AG09319 (cell line): ENCODE data around the gene SPRING1.

Experiments
- DNase-seq: peaks from one replicate; pipeline ENCODE4 v3.0.0-alpha.2; 2010; ENCODE audit warnings: low read depth; ENCODE audit errors: extremely low read depth
- CTCF ChIP-seq: IDR thresholded peaks from 2 replicates; pipeline ENCODE4 v1.5.1; 2011; ENCODE audit warnings: low read depth, mild to moderate bottlenecking, inconsistent platforms, low read length, moderate library complexity

SPRING1 gene

DNA sequence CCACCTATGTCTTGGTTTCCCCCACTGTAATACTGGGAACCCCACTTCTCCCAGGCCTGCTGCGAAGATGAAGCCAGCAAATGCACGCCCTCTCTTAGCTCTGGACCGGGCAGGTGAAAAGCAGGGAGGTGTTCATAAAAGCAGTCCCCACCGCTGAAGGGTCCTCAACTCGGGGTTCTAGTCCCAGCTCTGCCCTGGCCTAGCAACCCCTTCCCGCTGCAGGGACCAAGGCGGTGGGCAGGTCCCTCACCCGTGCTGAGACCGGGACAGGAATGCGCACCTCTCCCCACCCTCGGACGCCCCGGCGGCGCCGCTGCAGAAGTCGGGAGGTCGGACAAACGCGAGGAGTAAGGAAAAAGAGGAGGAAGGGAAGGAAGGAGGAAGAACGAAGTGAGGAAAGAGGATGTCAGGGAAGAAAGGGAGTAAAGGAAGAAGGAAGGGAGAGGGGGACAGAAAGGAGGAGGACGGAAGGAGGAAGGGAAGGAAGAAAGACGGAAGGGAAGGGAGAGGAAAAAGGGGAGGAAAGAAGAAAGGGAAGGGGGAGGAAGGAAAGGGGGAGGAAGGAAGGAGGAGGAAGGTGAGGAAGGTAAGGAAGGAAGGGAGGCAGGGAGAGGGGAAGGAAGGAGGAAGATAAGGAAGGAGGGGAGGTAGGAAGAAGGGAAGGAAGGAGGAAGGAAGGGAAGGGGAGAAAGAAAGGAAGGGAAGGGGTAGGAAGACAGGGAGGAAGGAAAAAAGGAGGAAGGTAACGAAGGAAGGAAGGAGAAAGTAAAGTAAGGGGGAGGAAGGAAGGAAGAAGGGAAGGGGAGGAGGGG, 701 bp downstream of the SPRING1 start:
- DNase-seq = no peak
- no peak for TF ChIP-seq CTCF

DNA sequence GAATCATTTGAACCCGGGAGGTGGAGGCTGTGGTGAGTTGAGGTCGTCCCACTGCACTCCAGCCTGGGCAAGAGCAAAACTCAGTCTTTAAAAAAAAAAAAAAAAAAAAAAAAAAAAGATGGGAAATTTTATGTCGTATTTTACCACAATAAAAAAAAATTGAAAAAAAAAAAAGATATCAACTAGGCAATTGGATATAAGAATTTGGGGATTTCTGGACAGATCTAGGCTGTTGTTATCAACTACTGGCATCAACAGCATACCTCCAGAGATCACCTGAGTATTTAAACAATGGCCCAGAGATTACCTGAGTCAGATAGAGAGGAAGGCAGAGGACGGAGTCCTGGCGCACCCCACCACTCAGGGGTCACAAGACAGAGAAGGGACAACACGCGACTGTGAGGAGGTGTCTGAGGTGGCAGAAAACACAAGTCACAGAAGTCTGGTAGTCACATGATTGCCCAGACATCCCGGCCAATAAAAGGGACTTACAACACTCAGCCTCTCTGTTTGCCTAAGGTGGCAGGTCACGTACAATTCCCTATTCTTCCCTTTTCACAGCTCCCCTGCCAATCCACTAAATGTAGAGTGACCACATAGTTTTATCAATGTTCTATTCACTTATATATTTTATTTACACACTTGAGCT, 1.8 kb downstream of the SPRING1 start:
- no peak for TF ChIP-seq CTCF
- no peak for DNase-seq

GRCh38 chr12:116735084-116735483, 2.8 kb downstream of the SPRING1 start:
- no peak for TF ChIP-seq CTCF
- no peak for DNase-seq

DNA sequence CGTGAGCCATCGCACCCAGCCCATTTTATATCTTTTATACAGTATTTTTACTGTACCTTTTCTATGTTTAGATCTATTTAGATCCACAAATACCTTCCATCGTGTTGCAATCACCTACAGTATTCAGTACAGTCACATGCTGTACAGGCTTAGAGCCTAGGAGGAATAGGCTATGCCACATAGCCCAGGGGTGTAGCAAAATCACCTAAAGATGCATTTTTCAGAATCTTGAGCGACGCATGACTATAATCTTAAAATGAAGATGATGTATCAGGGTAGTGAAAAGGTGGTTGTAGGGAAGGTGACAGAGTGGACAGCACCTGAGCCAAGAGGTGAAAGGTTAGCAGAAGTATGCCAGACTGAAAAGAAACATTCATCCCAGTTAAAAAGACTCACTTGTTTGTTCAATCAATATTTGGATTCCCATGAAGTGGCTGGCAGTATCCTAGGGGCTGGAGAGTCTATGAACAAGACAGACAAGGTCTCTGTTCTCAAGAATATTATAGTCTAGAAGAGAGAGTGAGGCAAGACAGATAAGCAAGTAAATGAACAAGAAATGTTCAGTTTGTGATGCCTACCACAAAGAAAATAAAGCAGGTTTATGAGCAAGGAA, 3.6 kb downstream of the SPRING1 start:
- DNase-seq = no peak
- no peak for TF ChIP-seq CTCF

- DNase-seq = no peak
- no peak for TF ChIP-seq CTCF
These were observed 6.1 kb downstream of the SPRING1 start for GRCh38 chr12:116731801-116732200.

DNA sequence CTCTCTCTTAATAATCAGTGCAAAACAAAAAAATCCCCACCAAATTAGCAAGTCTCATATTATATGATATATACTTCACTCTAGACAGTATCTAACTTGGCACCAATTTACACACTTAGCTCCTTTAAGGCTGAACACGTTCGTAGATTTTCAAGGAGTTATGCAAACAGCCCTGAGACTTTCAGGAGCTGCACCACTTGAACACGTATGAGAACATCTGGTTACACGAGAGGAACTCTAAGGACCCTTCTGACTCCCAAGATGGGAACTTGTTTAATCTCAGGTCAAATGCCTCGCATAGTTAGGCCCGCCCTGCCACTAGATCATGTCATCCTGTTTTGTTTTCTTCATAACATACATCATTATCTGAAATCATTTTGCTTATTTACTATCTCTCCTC, 10.0 kb downstream of the SPRING1 start:
- TF ChIP-seq CTCF = no peak
- DNase-seq = no peak

- no peak for DNase-seq
- no peak for TF ChIP-seq CTCF
These were observed 10.6 kb downstream of the SPRING1 start for GRCh38 chr12:116727261-116727660.
